Ishikawa (cell line): ENCODE results near the gene GUCD1.
A peak's percentile ranks its signal among the peaks of the same experiment; 100 is the strongest.

Experiments used
- CEBPB ChIP-seq: IDR thresholded peaks from 2 replicates; pipeline ENCODE4 v1.6.1; 2012
- CREB1 ChIP-seq: IDR thresholded peaks from 2 replicates; pipeline ENCODE4 v1.6.1; 2012; ENCODE audit warnings: low read depth
- EGR1 ChIP-seq: IDR thresholded peaks from 2 replicates; pipeline ENCODE4 v1.6.1; 2012
- EP300 ChIP-seq: IDR thresholded peaks from 2 replicates; pipeline ENCODE4 v1.6.1; 2012; ENCODE audit warnings: borderline replicate concordance
- FOXM1 ChIP-seq: IDR thresholded peaks from 2 replicates; pipeline ENCODE4 v1.6.1; 2012; ENCODE audit warnings: low read depth, borderline replicate concordance
- NFIC ChIP-seq: IDR thresholded peaks from 2 replicates; pipeline ENCODE4 v1.6.1; 2012
- RAD21 ChIP-seq: IDR thresholded peaks from 2 replicates; pipeline ENCODE4 v1.6.1; 2012; ENCODE audit warnings: low read depth
- TAF1 ChIP-seq: IDR thresholded peaks from 2 replicates; pipeline ENCODE4 v1.6.1; 2012; ENCODE audit warnings: low read depth, mild to moderate bottlenecking
- TCF12 ChIP-seq: IDR thresholded peaks from 2 replicates; pipeline ENCODE4 v1.6.1; 2012; ENCODE audit warnings: low read depth
- TEAD4 ChIP-seq: IDR thresholded peaks from 2 replicates; pipeline ENCODE4 v1.6.1; 2012
- YY1 ChIP-seq: IDR thresholded peaks from 2 replicates; pipeline ENCODE4 v1.6.1; 2012; ENCODE audit warnings: low read depth
- ZBTB7A ChIP-seq: IDR thresholded peaks from 2 replicates; pipeline ENCODE4 v1.6.1; 2012; ENCODE audit warnings: low read depth
- TF ChIP-seq, protein P1 (sequence below): IDR thresholded peaks from 2 replicates; pipeline ENCODE4 v1.6.1; 2012; ENCODE audit warnings: low read depth, mild to moderate bottlenecking
- TF ChIP-seq, protein P2 (sequence below): IDR thresholded peaks from 2 replicates; pipeline ENCODE4 v1.6.1; 2012
- TF ChIP-seq, protein P3 (sequence below): IDR thresholded peaks from 2 replicates; pipeline ENCODE4 v1.6.1; 2012

The GUCD1 gene

DNA sequence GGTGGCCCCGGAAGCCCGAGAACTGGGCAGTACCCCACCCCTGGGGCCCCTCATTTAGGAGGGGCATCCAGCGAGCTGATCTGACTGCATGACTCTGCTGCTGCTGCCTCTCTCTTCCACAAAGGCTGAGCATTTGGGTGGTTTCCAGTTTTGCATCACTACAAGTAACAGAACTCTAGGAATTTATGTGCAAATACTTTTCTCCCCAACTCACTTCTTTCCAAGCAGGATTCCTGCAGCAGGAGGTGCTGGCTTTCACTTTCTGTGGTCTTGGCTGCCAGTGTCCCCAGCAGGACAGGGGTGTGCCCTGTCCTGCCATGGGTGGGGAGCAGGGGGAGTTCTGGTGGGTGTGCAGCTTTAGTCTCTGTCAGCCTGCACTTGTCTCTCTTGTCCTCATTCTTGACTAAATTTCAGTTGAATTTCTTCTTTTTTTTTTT, 38.6 kb downstream of the GUCD1 start:
- TF ChIP-seq TEAD4 (0 out of 2 replicates have a peak, but pooled peaks have one; percentile 19), NFIC (no peak)

DNA sequence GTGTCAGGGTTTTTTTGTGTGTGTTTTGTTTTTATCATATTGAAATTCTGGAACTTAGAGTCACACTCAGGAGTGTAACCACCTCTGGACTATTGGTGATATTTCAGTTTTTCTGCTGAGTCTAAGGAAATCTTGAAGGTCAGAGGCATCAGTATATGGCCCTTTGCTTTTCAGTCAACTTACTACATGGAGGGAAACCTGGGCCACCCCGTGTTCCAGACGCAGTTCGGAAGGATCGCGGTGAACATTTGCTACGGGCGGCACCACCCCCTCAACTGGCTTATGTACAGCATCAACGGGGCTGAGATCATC, 40.0 kb downstream of the GUCD1 start:
- TF ChIP-seq ZBTB7A, result no peak
- no peak for TF ChIP-seq RAD21
- TF ChIP-seq, protein P1, sequence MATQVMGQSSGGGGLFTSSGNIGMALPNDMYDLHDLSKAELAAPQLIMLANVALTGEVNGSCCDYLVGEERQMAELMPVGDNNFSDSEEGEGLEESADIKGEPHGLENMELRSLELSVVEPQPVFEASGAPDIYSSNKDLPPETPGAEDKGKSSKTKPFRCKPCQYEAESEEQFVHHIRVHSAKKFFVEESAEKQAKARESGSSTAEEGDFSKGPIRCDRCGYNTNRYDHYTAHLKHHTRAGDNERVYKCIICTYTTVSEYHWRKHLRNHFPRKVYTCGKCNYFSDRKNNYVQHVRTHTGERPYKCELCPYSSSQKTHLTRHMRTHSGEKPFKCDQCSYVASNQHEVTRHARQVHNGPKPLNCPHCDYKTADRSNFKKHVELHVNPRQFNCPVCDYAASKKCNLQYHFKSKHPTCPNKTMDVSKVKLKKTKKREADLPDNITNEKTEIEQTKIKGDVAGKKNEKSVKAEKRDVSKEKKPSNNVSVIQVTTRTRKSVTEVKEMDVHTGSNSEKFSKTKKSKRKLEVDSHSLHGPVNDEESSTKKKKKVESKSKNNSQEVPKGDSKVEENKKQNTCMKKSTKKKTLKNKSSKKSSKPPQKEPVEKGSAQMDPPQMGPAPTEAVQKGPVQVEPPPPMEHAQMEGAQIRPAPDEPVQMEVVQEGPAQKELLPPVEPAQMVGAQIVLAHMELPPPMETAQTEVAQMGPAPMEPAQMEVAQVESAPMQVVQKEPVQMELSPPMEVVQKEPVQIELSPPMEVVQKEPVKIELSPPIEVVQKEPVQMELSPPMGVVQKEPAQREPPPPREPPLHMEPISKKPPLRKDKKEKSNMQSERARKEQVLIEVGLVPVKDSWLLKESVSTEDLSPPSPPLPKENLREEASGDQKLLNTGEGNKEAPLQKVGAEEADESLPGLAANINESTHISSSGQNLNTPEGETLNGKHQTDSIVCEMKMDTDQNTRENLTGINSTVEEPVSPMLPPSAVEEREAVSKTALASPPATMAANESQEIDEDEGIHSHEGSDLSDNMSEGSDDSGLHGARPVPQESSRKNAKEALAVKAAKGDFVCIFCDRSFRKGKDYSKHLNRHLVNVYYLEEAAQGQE, result no peak
- no peak for TF ChIP-seq TEAD4
- no peak for TF ChIP-seq CEBPB
- TF ChIP-seq NFIC, result no peak
- no peak for TF ChIP-seq TCF12
- TF ChIP-seq, protein P2, sequence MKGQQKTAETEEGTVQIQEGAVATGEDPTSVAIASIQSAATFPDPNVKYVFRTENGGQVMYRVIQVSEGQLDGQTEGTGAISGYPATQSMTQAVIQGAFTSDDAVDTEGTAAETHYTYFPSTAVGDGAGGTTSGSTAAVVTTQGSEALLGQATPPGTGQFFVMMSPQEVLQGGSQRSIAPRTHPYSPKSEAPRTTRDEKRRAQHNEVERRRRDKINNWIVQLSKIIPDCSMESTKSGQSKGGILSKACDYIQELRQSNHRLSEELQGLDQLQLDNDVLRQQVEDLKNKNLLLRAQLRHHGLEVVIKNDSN, result no peak
- no peak for TF ChIP-seq YY1

DNA sequence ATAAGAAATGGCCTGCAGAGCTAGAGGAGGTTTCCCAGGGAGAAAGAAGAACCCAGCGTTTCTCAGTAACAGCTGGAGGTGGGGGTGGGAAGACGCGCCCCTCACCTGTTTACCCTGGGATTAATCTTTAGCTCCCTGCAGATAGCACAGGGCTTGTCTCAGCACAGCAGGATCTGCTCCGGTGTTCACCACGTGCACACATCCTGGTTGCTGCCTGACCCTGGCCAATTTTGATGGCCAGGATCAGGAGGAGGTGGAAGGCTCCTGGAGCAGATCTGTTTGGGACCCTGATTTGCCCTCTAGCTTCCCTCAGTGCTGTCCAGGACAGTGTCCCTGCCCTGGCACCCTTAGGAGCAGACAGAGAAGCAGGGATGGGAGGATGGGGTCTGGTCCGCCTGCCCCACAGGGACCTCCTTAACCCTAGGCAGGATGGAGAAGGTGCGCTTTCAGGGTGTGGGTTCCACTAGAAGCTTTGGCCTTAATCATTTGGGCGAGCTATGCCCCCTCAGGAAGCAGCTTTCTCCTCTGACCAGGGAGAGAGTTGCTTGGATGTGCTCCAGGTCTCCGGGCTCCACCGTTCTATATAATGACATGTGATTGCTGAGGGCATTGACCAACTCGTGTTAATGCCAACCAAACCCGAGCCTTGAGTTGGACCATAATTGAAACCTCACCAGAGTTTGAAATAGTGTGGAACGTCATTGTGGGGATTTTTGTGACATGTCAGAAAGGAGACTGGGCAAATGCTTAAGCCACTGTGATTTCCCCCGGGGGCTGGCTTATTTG, 40.5 kb downstream of the GUCD1 start:
- TF ChIP-seq CEBPB (no peak), TAF1 (no peak), CREB1 (no peak), FOXM1 (no peak), TEAD4 (no peak), YY1 (no peak), NFIC (no peak), RAD21 (no peak), ZBTB7A (no peak), EP300 (no peak), TCF12 (no peak), EGR1 (no peak)
- TF ChIP-seq, protein P3, sequence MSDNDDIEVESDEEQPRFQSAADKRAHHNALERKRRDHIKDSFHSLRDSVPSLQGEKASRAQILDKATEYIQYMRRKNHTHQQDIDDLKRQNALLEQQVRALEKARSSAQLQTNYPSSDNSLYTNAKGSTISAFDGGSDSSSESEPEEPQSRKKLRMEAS, result no peak
- TF ChIP-seq, protein P1, result no peak
- TF ChIP-seq, protein P2, result no peak

DNA sequence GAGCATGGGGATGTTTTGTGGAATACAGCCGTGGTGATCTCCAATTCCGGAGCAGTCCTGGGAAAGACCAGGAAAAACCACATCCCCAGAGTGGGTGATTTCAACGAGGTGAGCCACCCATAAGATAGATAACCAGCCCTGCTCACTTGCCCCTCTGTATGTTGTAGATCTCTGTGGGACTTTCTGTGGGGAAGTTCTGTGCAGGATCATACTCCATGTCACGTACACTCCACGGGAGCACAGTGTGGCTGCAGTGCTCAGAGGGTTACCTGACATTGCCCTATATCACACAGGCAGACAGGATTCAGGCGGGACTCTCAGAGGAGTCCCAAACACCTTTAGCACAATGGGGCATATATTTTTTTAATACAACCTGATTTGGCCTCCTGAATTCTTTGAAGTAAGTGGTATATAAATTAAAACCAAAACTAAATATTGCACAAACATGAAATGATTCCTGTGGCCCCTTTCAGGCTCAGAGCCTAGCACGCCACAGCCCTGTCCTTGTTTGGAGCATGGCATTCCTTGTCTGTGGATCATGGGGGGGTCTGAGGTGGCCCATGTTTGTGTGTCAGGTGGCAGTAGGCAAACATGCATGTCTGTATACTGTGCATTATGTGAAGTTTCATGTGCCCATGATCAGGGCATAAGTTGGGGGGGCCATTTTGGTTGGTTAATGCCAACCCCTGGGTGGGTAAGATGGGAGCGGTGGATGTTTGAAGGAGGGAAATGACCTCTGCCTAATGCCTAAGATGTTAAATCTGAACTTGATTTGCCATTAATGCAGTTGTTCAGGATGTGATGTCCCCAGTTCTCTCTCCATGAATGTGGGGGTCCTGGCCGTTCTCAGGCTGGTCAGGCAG, 41.3 kb downstream of the GUCD1 start:
- TF ChIP-seq YY1 (no peak), RAD21 (no peak), ZBTB7A (no peak), CEBPB (no peak), TCF12 (no peak), CREB1 (no peak), TEAD4 (no peak), EP300 (no peak)
- TF ChIP-seq, protein P3, result no peak
- TF ChIP-seq, protein P1, result no peak
